ENCODE data around the gene KHSRP. TPM values are rescaled to one million over a fixed set of nuclear protein-coding genes. Genes with fewer than 3 reads are reported as not detected.

KHSRP gene
- total and polyA plus RNA-seq, 2 of the 13 experiments (the other 11 are each of a cell fraction or from before 2014, with no cell fraction given) = 72.1 to 129 TPM

DNA sequence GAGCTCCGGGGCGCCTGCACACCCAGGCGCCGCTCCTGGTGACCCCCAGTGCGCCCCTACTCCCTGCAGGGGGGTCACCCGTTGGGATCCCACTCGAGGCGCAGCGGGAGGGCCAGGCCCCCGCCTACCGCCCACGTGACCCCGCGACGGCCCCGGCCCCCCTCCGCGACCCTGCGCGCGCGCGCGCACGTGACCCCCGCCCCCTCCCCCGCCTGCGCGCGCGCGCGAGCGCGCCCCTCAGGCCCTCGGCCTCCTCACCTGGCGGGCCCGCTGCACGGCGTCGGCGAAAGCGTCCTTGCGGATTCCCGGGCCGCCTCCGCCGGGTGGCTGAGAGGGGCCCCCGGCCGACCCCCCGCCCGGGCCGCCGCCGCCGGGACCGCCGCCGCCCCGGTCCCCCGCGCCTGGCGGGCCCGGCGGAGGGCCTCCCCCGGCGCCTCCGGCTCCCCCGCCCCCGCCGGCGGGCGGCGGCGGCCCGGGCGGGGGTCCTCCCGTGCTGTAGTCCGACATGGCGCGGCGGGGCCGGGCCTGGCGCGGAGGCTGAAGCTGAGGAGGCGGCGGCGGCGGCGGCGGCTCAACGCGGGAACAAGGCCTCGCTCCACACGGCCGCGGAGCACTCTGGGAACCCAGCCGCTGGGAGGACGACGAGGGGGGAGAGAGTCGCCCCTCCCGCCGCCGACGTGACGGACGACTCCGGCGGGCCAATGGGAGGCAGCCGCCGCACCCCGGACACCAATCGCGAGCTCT is at the start of gene KHSRP (continued):
- TF ChIP-seq, protein P1, sequence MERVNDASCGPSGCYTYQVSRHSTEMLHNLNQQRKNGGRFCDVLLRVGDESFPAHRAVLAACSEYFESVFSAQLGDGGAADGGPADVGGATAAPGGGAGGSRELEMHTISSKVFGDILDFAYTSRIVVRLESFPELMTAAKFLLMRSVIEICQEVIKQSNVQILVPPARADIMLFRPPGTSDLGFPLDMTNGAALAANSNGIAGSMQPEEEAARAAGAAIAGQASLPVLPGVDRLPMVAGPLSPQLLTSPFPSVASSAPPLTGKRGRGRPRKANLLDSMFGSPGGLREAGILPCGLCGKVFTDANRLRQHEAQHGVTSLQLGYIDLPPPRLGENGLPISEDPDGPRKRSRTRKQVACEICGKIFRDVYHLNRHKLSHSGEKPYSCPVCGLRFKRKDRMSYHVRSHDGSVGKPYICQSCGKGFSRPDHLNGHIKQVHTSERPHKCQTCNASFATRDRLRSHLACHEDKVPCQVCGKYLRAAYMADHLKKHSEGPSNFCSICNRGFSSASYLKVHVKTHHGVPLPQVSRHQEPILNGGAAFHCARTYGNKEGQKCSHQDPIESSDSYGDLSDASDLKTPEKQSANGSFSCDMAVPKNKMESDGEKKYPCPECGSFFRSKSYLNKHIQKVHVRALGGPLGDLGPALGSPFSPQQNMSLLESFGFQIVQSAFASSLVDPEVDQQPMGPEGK (CRISPR knock-in tag; IDR thresholded peaks at IDR 0.05) = peak; percentile 97
- TF ChIP-seq FOSL2 (CRISPR knock-in tag; IDR thresholded peaks at IDR 0.05) (no peak), KDM6A (CRISPR knock-in tag; IDR thresholded peaks at IDR 0.05; ENCODE audit: low read depth) (no peak), ZNF326 (CRISPR knock-in tag; IDR thresholded peaks at IDR 0.05; ENCODE audit: borderline replicate concordance) (no peak), HDAC2 (CRISPR knock-in tag; IDR thresholded peaks at IDR 0.05) (no peak), ELF1 (CRISPR knock-in tag; IDR thresholded peaks at IDR 0.05) (no peak), GATA4 (IDR thresholded peaks at IDR 0.05; ENCODE audit: borderline replicate concordance, low read depth) (no peak)
- TF ChIP-seq, protein P2, sequence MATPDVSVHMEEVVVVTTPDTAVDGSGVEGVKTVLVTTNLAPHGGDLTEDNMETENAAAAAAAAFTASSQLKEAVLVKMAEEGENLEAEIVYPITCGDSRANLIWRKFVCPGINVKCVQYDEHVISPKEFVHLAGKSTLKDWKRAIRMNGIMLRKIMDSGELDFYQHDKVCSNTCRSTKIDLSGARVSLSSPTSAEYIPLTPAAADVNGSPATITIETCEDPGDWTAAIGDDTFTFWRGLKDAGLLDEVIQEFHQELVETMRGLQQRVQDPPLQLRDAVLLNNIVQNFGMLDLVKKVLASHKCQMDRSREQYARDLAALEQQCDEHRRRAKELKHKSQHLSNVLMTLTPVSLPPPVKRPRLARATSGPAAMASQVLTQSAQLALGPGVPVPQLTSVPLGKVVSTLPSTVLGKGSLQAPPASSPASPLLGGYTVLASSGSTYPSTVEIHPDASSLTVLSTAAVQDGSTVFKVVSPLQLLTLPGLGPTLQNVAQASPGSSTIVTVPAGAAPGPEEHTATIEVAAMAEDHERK (CRISPR knock-in tag; IDR thresholded peaks at IDR 0.05; ENCODE audit: low read depth) = no peak

DNA sequence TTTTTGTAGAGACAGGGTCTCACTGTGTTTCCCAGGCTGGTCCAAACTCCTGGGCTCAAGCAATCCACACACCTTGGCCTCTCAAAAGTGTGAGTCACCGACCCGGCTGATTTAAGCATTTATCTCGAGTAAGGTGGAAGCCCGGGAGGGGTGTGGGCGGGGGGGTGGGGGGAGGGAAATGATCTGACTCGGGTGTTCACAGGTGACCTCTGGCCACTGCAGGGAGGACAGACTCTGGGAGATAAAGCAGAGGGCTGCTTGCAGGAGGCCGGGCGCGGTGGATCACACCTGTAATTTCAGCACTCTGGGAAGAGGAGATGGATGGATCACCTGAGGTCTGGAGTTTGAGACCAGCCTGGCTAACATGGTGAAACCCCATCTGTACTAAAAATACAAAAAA is 49.0 kb upstream of the KHSRP start:
- Histone ChIP-seq H2AFZ (ENCODE audit: low read length) (no peak overlapping the region), H3K36me3 (replicated peaks in 1 of 2; ENCODE audit: control insufficient read depth in 1 of 2, insufficient read depth in 2 of 2, low read length in 2 of 2) (no peaks in the 10 kb centered on the region), H4K20me1 (ENCODE audit: insufficient read depth, low read length) (no peaks in the 10 kb centered on the region), H3K9ac (ENCODE audit: insufficient read depth, low read depth, low read length) (no peak overlapping the region), H3K27me3 (ENCODE audit: control insufficient read depth in 1 of 2, insufficient read depth in 2 of 2, low read length in 2 of 2) (peaks cover under 1% of the 10 kb centered on the region in 2 experiments; a peak in 2 of 5 replicates), H3K9me3 (ENCODE audit: low read length) (no peaks in the 10 kb centered on the region), H3K4me2 (ENCODE audit: low read depth, low read length) (no peak overlapping the region), H3K4me1 (ENCODE audit: insufficient read depth, low read length) (peaks cover 22% of the 10 kb centered on the region; the same call in 1 of the 2 replicates), H3K4me3 (replicated peaks in 1 of 3; ENCODE audit: insufficient read depth in 1 of 3, low read depth in 2 of 3, low read length in 3 of 3) (no peak overlapping the region), H3K27ac (ENCODE audit: extremely low read length, insufficient read depth, low read length) (no peak overlapping the region), H3K79me2 (ENCODE audit: insufficient read depth, low read length) (no peaks in the 10 kb centered on the region)
- intact Hi-C loops (cut with micrococcal nuclease; ENCODE audit: unreplicated experiment) = no loop called here
- POLR2A ChIA-PET = no interaction called here
- DNase-seq (ENCODE audit: low spot score) = no peak
- no peak for ATAC-seq
- CTCF ChIA-PET (ENCODE audit: low intra/inter-chr PET ratio, low total read pairs) = no interaction called here
- FAIRE-seq = no peak
- 5% methylated on average over 8 of the region's 9 CpGs for WGBS (ENCODE audit: low lambda C conversion rate)
- TF ChIP-seq AHR (CRISPR knock-in tag; IDR thresholded peaks at IDR 0.05) = no peak
- no peak for TF ChIP-seq ZNF605 (CRISPR knock-in tag; IDR thresholded peaks at IDR 0.05)
- TF ChIP-seq RBM39 (IDR thresholded peaks at IDR 0.05; ENCODE audit: low read depth, low read length, poor library complexity, severe bottlenecking) = no peak
- TF ChIP-seq POLR2AphosphoS2 (IDR thresholded peaks at IDR 0.05; ENCODE audit: low read depth, low read length) = no peak
- TF ChIP-seq, protein P3, sequence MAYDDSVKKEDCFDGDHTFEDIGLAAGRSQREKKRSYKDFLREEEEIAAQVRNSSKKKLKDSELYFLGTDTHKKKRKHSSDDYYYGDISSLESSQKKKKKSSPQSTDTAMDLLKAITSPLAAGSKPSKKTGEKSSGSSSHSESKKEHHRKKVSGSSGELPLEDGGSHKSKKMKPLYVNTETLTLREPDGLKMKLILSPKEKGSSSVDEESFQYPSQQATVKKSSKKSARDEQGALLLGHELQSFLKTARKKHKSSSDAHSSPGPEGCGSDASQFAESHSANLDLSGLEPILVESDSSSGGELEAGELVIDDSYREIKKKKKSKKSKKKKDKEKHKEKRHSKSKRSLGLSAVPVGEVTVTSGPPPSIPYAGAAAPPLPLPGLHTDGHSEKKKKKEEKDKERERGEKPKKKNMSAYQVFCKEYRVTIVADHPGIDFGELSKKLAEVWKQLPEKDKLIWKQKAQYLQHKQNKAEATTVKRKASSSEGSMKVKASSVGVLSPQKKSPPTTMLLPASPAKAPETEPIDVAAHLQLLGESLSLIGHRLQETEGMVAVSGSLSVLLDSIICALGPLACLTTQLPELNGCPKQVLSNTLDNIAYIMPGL (CRISPR knock-in tag; IDR thresholded peaks at IDR 0.05; ENCODE audit: borderline replicate concordance in 1 of 2, low read depth in 1 of 2) = no peak
- TF ChIP-seq ADNP (CRISPR knock-in tag; IDR thresholded peaks at IDR 0.05) = no peak
- TF ChIP-seq HDAC2 (CRISPR knock-in tag; IDR thresholded peaks at IDR 0.05) = no peak
- no peak for TF ChIP-seq TCF12 (IDR thresholded peaks at IDR 0.05)
- TF ChIP-seq TCF12 (CRISPR knock-in tag; IDR thresholded peaks at IDR 0.05) = no peak
- no peak for TF ChIP-seq ZNF644 (CRISPR knock-in tag; IDR thresholded peaks at IDR 0.05; ENCODE audit: low read depth)
- BruUV-seq (replicated peaks) = no TSS peak
- in situ Hi-C loops (cut with HindIII; ENCODE audit: extremely low pct_ligation_motif_present, low pct_unique_long_range_greater_than_20kb) = no loop called here
